Left ventricle myocardium inferior (tissue), 1 donor: ENCODE data around the gene VAV3. TPM values are rescaled to one million over a fixed set of nuclear protein-coding genes. Genes with fewer than 3 reads are reported as not detected.

Experiments used
- DNase-seq: peaks from one replicate; pipeline ENCODE4 v3.0.0-alpha.2; 2020
- H3K27ac ChIP-seq: fragments of 200-600 bp; replicated peaks from 2 replicates; pipeline ENCODE4 v1.8.0; 2021
- H3K27me3 ChIP-seq: fragments of 200-600 bp; 2 replicates; pipeline ENCODE4 v1.8.0; 2021; ENCODE audit warnings: low read depth
- H3K36me3 ChIP-seq: fragments of 200-600 bp; 2 replicates; pipeline ENCODE4 v1.8.0; 2021
- H3K4me1 ChIP-seq: fragments of 200-600 bp; 2 replicates; pipeline ENCODE4 v1.8.0; 2021
- H3K4me3 ChIP-seq: fragments of 200-600 bp; 2 replicates; pipeline ENCODE4 v1.8.0; 2021; ENCODE audit warnings: mild to moderate bottlenecking, moderate library complexity
- H3K9me3 ChIP-seq: fragments of 200-600 bp; replicated peaks from 2 replicates; pipeline ENCODE4 v1.8.0; 2021
- intact Hi-C: fragments of 100-400 bp; cut with micrococcal nuclease; formaldehyde crosslinking; loops from one replicate; pipeline ENCODE4 v1.11.0; 2022
- total RNA-seq: library from RNA; stranded (reverse); fragmentation: NEBNext Ultra II Directional; extraction: Animal tissue kit (Norgen Biotek cat#: 25700); gene quantifications from one replicate; pipeline ENCODE4 v1.2.1, GENCODE V29; 2021
- TF ChIP-seq, protein P1 (sequence below): fragments of 200-600 bp; IDR thresholded peaks from 2 replicates; pipeline ENCODE4 v1.8.0; 2021; ENCODE audit warnings: antibody characterized with exemption, mild to moderate bottlenecking, borderline replicate concordance
- donor health status: DM: no; HTN: yes; CAD: no; lungs with severe emphysema.

VAV3 gene
- total RNA-seq, 1 donor from 2014 or later = 1.4 TPM

DNA sequence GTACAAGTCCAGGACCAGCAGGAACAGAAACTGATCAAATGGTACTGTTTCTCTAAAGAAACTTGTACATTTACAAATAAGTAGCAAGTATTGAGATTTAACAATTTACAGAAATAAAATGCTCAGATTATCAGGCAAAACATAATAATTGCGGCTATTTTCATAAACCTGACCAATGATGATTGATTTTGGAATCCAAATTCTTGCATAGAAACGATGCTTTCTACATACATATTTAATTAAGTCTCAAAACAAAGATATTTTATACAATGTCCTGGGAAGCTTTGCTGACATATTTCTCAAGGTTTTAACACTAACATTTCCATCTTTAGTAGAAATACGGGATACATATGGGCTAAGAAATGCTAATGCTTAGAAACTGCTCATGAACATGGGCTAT lies 157.1 kb downstream of the VAV3 start:
- H3K27ac ChIP-seq = no peak overlapping the region
- H3K27me3 ChIP-seq = no peaks in the 10 kb centered on the region
- no peaks in the 10 kb centered on the region for H3K4me1 ChIP-seq
- TF ChIP-seq, protein P1, sequence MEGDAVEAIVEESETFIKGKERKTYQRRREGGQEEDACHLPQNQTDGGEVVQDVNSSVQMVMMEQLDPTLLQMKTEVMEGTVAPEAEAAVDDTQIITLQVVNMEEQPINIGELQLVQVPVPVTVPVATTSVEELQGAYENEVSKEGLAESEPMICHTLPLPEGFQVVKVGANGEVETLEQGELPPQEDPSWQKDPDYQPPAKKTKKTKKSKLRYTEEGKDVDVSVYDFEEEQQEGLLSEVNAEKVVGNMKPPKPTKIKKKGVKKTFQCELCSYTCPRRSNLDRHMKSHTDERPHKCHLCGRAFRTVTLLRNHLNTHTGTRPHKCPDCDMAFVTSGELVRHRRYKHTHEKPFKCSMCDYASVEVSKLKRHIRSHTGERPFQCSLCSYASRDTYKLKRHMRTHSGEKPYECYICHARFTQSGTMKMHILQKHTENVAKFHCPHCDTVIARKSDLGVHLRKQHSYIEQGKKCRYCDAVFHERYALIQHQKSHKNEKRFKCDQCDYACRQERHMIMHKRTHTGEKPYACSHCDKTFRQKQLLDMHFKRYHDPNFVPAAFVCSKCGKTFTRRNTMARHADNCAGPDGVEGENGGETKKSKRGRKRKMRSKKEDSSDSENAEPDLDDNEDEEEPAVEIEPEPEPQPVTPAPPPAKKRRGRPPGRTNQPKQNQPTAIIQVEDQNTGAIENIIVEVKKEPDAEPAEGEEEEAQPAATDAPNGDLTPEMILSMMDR = no peak
- intact Hi-C loops = no loop called here
- DNase-seq = no peak
- no peak overlapping the region for H3K4me3 ChIP-seq
- H3K9me3 ChIP-seq = no peaks in the 10 kb centered on the region
- no peaks in the 10 kb centered on the region for H3K36me3 ChIP-seq

DNA sequence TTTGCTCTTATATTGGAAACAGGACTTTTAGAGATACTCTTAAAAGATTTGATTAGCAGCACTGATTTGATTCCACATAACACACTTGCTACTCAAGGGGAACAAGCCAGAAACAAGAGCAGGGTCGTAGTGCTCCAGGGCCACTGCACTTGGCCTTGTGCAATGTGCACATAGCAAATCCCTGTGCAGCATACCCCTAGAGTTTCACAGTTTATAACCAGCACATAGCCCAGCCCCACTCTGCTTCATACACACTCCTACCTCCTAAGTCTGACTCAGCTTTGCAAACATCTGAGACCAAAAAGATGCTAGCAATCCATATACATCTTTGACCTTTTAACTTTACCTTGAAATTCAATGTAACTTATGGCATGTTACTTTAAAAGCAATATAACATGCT lies 157.6 kb downstream of the VAV3 start:
- intact Hi-C loops = no loop called here
- no peak for DNase-seq

DNA sequence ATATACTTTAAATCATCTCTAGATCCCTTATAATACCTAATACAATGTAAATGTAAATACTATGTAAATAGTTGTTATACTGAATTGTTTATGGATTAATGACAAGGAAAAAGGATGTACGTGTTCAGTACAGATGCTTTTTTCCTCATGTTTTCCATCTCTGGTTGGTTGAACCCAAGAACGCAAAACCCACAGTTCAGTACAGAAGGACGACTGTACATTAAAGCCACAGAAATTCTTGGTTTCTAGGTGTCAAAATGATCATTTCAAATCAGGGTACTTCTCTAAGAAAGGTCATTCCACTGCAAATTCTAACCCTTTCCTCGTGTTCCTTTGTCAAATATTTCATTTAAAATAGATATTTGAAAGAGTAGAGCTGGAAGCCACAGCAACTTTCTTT lies 158.1 kb downstream of the VAV3 start:
- Histone ChIP-seq H3K9me3 (no peaks in the 10 kb centered on the region), H3K27ac (no peak overlapping the region), H3K36me3 (no peaks in the 10 kb centered on the region), H3K27me3 (no peaks in the 10 kb centered on the region), H3K4me1 (no peaks in the 10 kb centered on the region), H3K4me3 (no peak overlapping the region)
- no peak for DNase-seq
- intact Hi-C loops = no loop called here
- TF ChIP-seq, protein P1 = no peak

More for the DNA sequence above, 157.6 kb downstream of the VAV3 start:
- no peaks in the 10 kb centered on the region for H3K27me3 ChIP-seq
- H3K36me3 ChIP-seq = no peaks in the 10 kb centered on the region
- TF ChIP-seq, protein P1 = no peak
- H3K27ac ChIP-seq = no peak overlapping the region
- H3K4me1 ChIP-seq = no peaks in the 10 kb centered on the region
- no peaks in the 10 kb centered on the region for H3K9me3 ChIP-seq
- no peak overlapping the region for H3K4me3 ChIP-seq

DNA sequence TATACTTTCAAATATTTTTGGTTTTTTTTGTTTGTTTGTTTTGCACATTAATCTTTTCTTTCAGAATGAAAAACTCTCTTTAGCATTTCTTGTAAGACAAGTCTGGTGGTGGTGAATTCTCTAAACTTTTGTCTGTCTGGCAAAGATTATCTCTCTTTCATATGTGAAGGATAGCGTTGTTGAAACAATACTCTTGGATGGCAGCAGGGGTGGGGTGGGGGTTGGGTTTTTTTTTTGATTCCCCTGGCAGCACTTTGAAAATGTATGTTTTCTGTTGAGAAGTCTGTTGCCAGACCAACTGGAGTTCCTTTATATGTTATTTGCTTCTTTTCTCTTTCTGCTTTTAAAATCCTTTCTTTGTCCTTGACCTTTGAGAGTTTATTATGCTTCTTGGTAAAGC lies 160.2 kb downstream of the VAV3 start:
- peaks cover 20% of the 10 kb centered on the region for H3K9me3 ChIP-seq
- H3K4me3 ChIP-seq = no peak overlapping the region
- no peaks in the 10 kb centered on the region for H3K4me1 ChIP-seq
- no peak overlapping the region for H3K27ac ChIP-seq
- H3K36me3 ChIP-seq = no peaks in the 10 kb centered on the region
- H3K27me3 ChIP-seq = no peaks in the 10 kb centered on the region
- intact Hi-C loops = no loop called here
- TF ChIP-seq, protein P1 = no peak
- DNase-seq = no peak

DNA sequence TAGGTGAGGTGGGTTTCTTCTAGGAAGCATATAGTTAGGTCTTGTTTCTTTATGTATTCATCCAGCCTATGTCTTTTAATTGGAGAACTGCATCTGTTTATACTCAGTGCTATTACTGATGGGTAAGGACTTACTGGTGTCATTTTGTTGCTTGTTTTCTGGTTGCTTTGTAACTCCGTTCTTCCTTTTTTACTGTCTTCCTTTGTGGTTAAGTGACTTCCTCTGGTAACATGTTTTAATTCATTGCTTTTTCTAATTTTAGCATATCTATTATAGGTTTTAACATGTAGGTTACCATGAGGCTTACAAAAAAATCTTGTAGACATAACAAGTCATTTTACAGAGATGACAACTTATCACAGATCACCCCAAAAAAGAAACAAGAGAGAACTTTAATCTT lies 160.8 kb downstream of the VAV3 start:
- H3K4me1 ChIP-seq = no peaks in the 10 kb centered on the region
- no peak for DNase-seq
- TF ChIP-seq, protein P1 = no peak

DNA sequence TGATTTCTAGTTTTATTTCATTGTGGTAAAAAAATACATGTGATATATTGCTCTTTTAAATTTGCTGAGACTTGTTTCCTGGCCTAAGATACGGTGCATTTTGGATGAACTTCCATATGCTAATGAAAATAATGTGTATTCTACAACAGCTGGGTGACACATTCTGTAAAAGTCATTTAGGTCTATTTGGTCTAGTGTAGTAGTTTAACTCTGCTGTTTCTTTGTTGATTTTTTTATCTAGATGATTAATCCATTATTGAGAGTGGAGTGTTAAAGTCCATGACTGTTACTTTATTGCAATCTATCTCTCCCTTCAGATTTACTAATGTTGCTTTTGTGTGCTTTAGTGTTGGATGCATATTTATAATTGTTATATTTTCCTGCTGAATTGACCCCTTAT lies 161.4 kb downstream of the VAV3 start:
- H3K27ac ChIP-seq = no peak overlapping the region
- no peaks in the 10 kb centered on the region for H3K4me1 ChIP-seq
- H3K9me3 ChIP-seq = peaks cover 20% of the 10 kb centered on the region
- intact Hi-C loops = no loop called here
- TF ChIP-seq, protein P1 = no peak
- H3K27me3 ChIP-seq = no peaks in the 10 kb centered on the region
- H3K4me3 ChIP-seq = no peak overlapping the region
- no peaks in the 10 kb centered on the region for H3K36me3 ChIP-seq
- DNase-seq = no peak

More for the DNA sequence above, 160.8 kb downstream of the VAV3 start:
- no peak overlapping the region for H3K27ac ChIP-seq
- H3K4me3 ChIP-seq = no peak overlapping the region
- intact Hi-C loops = no loop called here
- peaks cover 20% of the 10 kb centered on the region for H3K9me3 ChIP-seq
- H3K36me3 ChIP-seq = no peaks in the 10 kb centered on the region
- H3K27me3 ChIP-seq = no peaks in the 10 kb centered on the region
